ENCODE measurements around the gene PLSCR3. TPM values are rescaled to one million over a fixed set of nuclear protein-coding genes. Genes with fewer than 3 reads are reported as not detected.
"Not testable (repeated sequence)": the region's sequence is repeated elsewhere in the genome, so short reads cannot be mapped to it uniquely, and the experiment has no call there.

Gene PLSCR3
- total and polyA plus RNA-seq, 7 donors = 13.9 to 20.5 (median 16.2) TPM

GRCh38 chr17:7367918-7368598 is 26.3 kb downstream of the PLSCR3 start:
- Histone ChIP-seq H3K27me3 (ENCODE audit: insufficient read depth in 3 of 3, low read length in 2 of 3) (peaks cover 0 to 3% (median 0%) of the 10 kb centered on the region in 3 donors), H3K4me1 (no peaks in the 10 kb centered on the region), H3K4me3 (no peak overlapping the region), H3K27ac (no peak overlapping the region), H3K9me3 (no peaks in the 10 kb centered on the region), H3K36me3 (ENCODE audit: insufficient read depth in 1 of 2, low read depth in 1 of 2) (no peaks in the 10 kb centered on the region)
- no peak for DNase-seq
- whole genome bisulfite sequencing, 3 donors = 69 to 76% (median 75%) methylated on average over 13 of the region's 13 CpGs
- TF ChIP-seq, protein P1, sequence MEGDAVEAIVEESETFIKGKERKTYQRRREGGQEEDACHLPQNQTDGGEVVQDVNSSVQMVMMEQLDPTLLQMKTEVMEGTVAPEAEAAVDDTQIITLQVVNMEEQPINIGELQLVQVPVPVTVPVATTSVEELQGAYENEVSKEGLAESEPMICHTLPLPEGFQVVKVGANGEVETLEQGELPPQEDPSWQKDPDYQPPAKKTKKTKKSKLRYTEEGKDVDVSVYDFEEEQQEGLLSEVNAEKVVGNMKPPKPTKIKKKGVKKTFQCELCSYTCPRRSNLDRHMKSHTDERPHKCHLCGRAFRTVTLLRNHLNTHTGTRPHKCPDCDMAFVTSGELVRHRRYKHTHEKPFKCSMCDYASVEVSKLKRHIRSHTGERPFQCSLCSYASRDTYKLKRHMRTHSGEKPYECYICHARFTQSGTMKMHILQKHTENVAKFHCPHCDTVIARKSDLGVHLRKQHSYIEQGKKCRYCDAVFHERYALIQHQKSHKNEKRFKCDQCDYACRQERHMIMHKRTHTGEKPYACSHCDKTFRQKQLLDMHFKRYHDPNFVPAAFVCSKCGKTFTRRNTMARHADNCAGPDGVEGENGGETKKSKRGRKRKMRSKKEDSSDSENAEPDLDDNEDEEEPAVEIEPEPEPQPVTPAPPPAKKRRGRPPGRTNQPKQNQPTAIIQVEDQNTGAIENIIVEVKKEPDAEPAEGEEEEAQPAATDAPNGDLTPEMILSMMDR (IDR thresholded peaks at IDR 0.05) = no peak
- intact Hi-C loops (cut with DNase I) = loop anchor here in 1 of 2 donors (5.0 kb wide), 1 partner anchor 64 kb away; no protein-coding TSS in a partner anchor
- ATAC-seq = no peak

DNA sequence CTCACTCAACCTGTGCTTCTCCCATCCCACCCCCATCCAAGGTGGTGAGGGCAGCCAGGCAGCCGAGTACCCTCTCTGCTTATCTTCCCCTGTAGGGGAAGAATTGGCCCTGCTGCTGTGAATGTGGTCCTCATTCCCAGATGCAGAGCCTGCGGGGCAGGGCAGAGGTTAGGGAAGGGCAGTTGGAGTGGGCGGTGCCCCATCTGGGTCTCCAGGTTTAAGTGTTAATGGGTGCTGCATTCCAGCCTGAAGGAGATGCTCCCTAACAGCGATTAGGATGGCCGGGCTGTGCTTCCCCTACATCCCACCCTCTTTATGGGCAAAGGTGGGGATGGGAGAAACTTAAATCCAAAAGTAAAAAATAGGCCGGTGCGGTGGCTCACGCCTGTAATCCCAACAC is 27.2 kb downstream of the PLSCR3 start:
- ATAC-seq (no peak), DNase-seq (no peak)
- Histone ChIP-seq H3K9me3 (no peaks in the 10 kb centered on the region), H3K4me1 (no peaks in the 10 kb centered on the region), H3K27ac (no peak overlapping the region), H3K4me3 (no peak overlapping the region), H3K27me3 (ENCODE audit: insufficient read depth in 3 of 3, low read length in 2 of 3) (peaks cover 0 to 3% (median 0%) of the 10 kb centered on the region in 3 donors), H3K36me3 (ENCODE audit: insufficient read depth in 1 of 2, low read depth in 1 of 2) (no peaks in the 10 kb centered on the region)
- TF ChIP-seq, protein P1 (IDR thresholded peaks at IDR 0.05) = no peak
- intact Hi-C loops (cut with DNase I) = loop anchor here in 1 of 2 donors (5.0 kb wide), 1 partner anchor 65 kb away; no protein-coding TSS in a partner anchor
- WGBS, 3 donors = 75 to 85% (median 81%) methylated on average over 8 of the region's 8 CpGs

- not testable (repeated sequence) for DNase-seq; H3K9me3 ChIP-seq; H3K4me1 ChIP-seq; H3K27me3 ChIP-seq (ENCODE audit: insufficient read depth in 3 of 3, low read length in 2 of 3); H3K4me3 ChIP-seq; ATAC-seq; H3K36me3 ChIP-seq (ENCODE audit: insufficient read depth in 1 of 2, low read depth in 1 of 2); H3K27ac ChIP-seq
- 91 to 92% (median 92%) methylated on average over 6 of the region's 7 CpGs for WGBS, 3 donors
- intact Hi-C loops (cut with DNase I) = loop anchor here in 1 of 2 donors (5.0 kb wide), 1 partner anchor 66 kb away; no protein-coding TSS in a partner anchor
Observed at GRCh38 chr17:7365963-7366362, 28.4 kb downstream of the PLSCR3 start.

DNA sequence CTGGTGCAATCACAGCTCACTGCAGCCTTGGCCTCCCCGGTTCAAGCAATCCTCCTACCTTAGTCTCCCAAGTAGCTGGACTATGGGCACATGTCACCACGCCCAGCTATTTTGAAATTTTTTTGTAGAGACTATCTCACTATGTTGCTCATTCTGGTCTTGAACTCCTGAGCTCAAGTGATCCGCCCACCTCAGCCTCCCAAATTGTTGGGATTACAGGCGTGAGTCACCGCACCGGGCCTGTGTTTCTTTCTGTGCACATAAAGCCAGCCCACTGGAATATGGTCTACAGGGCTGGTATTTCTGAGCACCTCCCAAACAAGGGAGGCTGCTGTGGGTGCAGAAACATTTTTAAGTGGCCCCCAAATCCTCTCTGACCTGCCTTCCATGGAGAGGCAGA is 31.0 kb downstream of the PLSCR3 start:
- TF ChIP-seq, protein P1 (IDR thresholded peaks at IDR 0.05) = no peak
- Histone ChIP-seq H3K27me3 (ENCODE audit: insufficient read depth in 3 of 3, low read length in 2 of 3) (no peaks in the 10 kb centered on the region), H3K4me1 (no peaks in the 10 kb centered on the region), H3K36me3 (ENCODE audit: insufficient read depth in 1 of 2, low read depth in 1 of 2) (no peaks in the 10 kb centered on the region), H3K4me3 (no peak overlapping the region), H3K27ac (no peak overlapping the region), H3K9me3 (no peaks in the 10 kb centered on the region)
- intact Hi-C loops (cut with DNase I) = no loop called here
- no peak for ATAC-seq
- no peak for DNase-seq
- 91 to 96% (median 94%) methylated on average over 6 of the region's 6 CpGs for WGBS, 3 donors

- H3K27me3 ChIP-seq (ENCODE audit: insufficient read depth in 3 of 3, low read length in 2 of 3) = no peaks in the 10 kb centered on the region
- no peak overlapping the region for H3K4me3 ChIP-seq
- H3K9me3 ChIP-seq = no peaks in the 10 kb centered on the region
- no peak overlapping the region for H3K27ac ChIP-seq
- no peak for DNase-seq
- intact Hi-C loops (cut with DNase I) = no loop called here
- no peaks in the 10 kb centered on the region for H3K4me1 ChIP-seq
- H3K36me3 ChIP-seq (ENCODE audit: insufficient read depth in 1 of 2, low read depth in 1 of 2) = no peaks in the 10 kb centered on the region
- 64 to 78% (median 73%) methylated on average over 3 of the region's 3 CpGs for WGBS, 3 donors
- no peak for ATAC-seq
- TF ChIP-seq, protein P1 (IDR thresholded peaks at IDR 0.05) = no peak
Observed at GRCh38 chr17:7361906-7362305, 32.4 kb downstream of the PLSCR3 start.
